Trophoblast cell (in vitro differentiated cells and primary cell): ENCODE measurements around the gene ANKRD33.

ENCODE experiments used
- DNase-seq, 2 donors: peaks; one replicate each; pipeline ENCODE4 v3.0.0-alpha.2; 2016
- H2AFZ ChIP-seq: 2 replicates; pipeline ENCODE4 v1.6.1; 2013; ENCODE audit warnings: low read length, moderate library complexity, mild to moderate bottlenecking; ENCODE audit not compliant: insufficient read depth, poor library complexity
- H2AK5ac ChIP-seq: 2 replicates; pipeline ENCODE4 v1.6.1; 2013; ENCODE audit warnings: mild to moderate bottlenecking, low read length
- H2BK120ac ChIP-seq: 2 replicates; pipeline ENCODE4 v1.6.1; 2013; ENCODE audit warnings: low read length, mild to moderate bottlenecking, moderate library complexity; ENCODE audit not compliant: insufficient read depth, poor library complexity
- H2BK12ac ChIP-seq: 2 replicates; pipeline ENCODE4 v1.6.1; 2013; ENCODE audit warnings: mild to moderate bottlenecking, low read length, moderate library complexity
- H2BK5ac ChIP-seq: 2 replicates; pipeline ENCODE4 v1.6.1; 2013; ENCODE audit warnings: low read length, low read depth, moderate library complexity, mild to moderate bottlenecking; ENCODE audit not compliant: poor library complexity
- H3K14ac ChIP-seq: 2 replicates; pipeline ENCODE4 v1.6.1; 2013; ENCODE audit warnings: mild to moderate bottlenecking, low read length
- H3K18ac ChIP-seq: 2 replicates; pipeline ENCODE4 v1.6.1; 2013; ENCODE audit warnings: mild to moderate bottlenecking, low read length
- H3K23ac ChIP-seq: 2 replicates; pipeline ENCODE4 v1.6.1; 2013; ENCODE audit warnings: low read length
- H3K27ac ChIP-seq: 2 replicates; pipeline ENCODE4 v1.5.1; 2013; ENCODE audit warnings: low read depth, mild to moderate bottlenecking, inconsistent platforms, low read length, moderate library complexity
- H3K27me3 ChIP-seq: 2 replicates; pipeline ENCODE4 v1.6.1; 2013; ENCODE audit warnings: inconsistent platforms, mild to moderate bottlenecking, low read length, moderate library complexity; ENCODE audit not compliant: insufficient read depth
- H3K36me3 ChIP-seq, 2 experiments: 1 replicate in 1 of 2; 2 replicates in 1 of 2; pipeline ENCODE4 v1.6.1; 2013; ENCODE audit warnings: low read length in 2 of 2, mild to moderate bottlenecking in 2 of 2, moderate library complexity in 1 of 2; ENCODE audit not compliant: insufficient read depth in 2 of 2, control insufficient read depth in 1 of 2
- H3K4ac ChIP-seq: 2 replicates; pipeline ENCODE4 v1.6.1; 2013; ENCODE audit warnings: low read depth, mild to moderate bottlenecking, low read length, moderate library complexity
- H3K4me1 ChIP-seq, 2 experiments: 1 replicate in 1 of 2; 2 replicates in 1 of 2; pipeline ENCODE4 v1.6.1; 2013; ENCODE audit warnings: low read length in 2 of 2, mild to moderate bottlenecking in 2 of 2, moderate library complexity in 1 of 2; ENCODE audit not compliant: insufficient read depth in 2 of 2, control insufficient read depth in 1 of 2
- H3K4me2 ChIP-seq: 2 replicates; pipeline ENCODE4 v1.6.1; 2013; ENCODE audit warnings: inconsistent platforms, mild to moderate bottlenecking, low read length, moderate library complexity
- H3K4me3 ChIP-seq: 2 replicates; pipeline ENCODE4 v1.5.1; 2013; ENCODE audit warnings: mild to moderate bottlenecking, low read depth, low read length, inconsistent platforms
- H3K79me1 ChIP-seq: one replicate; pipeline ENCODE4 v1.6.1; 2013; ENCODE audit warnings: low read length
- H3K79me2 ChIP-seq: 2 replicates; pipeline ENCODE4 v1.6.1; 2013; ENCODE audit warnings: low read length, mild to moderate bottlenecking; ENCODE audit not compliant: control insufficient read depth, insufficient read depth, poor library complexity
- H3K9ac ChIP-seq: 2 replicates; pipeline ENCODE4 v1.6.1; 2013; ENCODE audit warnings: mild to moderate bottlenecking, low read length
- H3K9me3 ChIP-seq: 2 replicates; pipeline ENCODE4 v1.6.1; 2013; ENCODE audit warnings: low read depth, mild to moderate bottlenecking, control low read depth, inconsistent platforms, low read length; ENCODE audit not compliant: insufficient read depth
- H4K12ac ChIP-seq: 2 replicates; pipeline ENCODE4 v1.6.1; 2013; ENCODE audit warnings: low read depth, mild to moderate bottlenecking, low read length, moderate library complexity
- H4K8ac ChIP-seq: 2 replicates; pipeline ENCODE4 v1.6.1; 2013; ENCODE audit warnings: low read depth, mild to moderate bottlenecking, low read length, moderate library complexity
- H4K91ac ChIP-seq: one replicate; pipeline ENCODE4 v1.6.1; 2013; ENCODE audit warnings: low read depth, mild to moderate bottlenecking, low read length, moderate library complexity
- WGBS: extraction: QIAGEN DNeasy Blood & Tissue Kit; methylation state at CpG from one replicate; pipeline ENCODE4 v1.1.7; 2013; ENCODE audit warnings: missing lambda C conversion rate; ENCODE audit not compliant: insufficient read length, insufficient coverage; ENCODE audit errors: extremely low coverage; 5-methylcytosine and 5-hydroxymethylcytosine counted together

Gene ANKRD33

GRCh38 chr12:51934080-51934479, 46.2 kb downstream of the ANKRD33 start:
- Histone ChIP-seq H3K36me3 (no peaks in the 10 kb centered on the region), H4K12ac (no peak overlapping the region), H2AFZ (no peak overlapping the region), H3K79me2 (no peaks in the 10 kb centered on the region), H3K23ac (no peak overlapping the region), H3K27me3 (no peaks in the 10 kb centered on the region), H2AK5ac (no peak overlapping the region), H3K9me3 (no peaks in the 10 kb centered on the region), H3K4me2 (no peak overlapping the region), H2BK12ac (no peak overlapping the region), H3K4me3 (no peak overlapping the region), H3K4me1 (peaks cover 0 to 2% of the 10 kb centered on the region in 2 experiments), H2BK120ac (no peak overlapping the region), H3K9ac (no peak overlapping the region), H3K18ac (no peak overlapping the region), H4K8ac (no peak overlapping the region), H3K79me1 (no peaks in the 10 kb centered on the region), H3K4ac (no peak overlapping the region), H2BK5ac (no peak overlapping the region), H3K27ac (no peak overlapping the region), H3K14ac (no peak overlapping the region), H4K91ac (no peak overlapping the region)
- no peak for DNase-seq
- WGBS: no CpG with 5 or more reads among the region's 4 CpGs

GRCh38 chr12:51937926-51938325, 50.0 kb downstream of the ANKRD33 start:
- Histone ChIP-seq H3K18ac (no peak overlapping the region), H4K91ac (no peak overlapping the region), H3K9ac (no peak overlapping the region), H3K36me3 (no peaks in the 10 kb centered on the region), H2BK5ac (no peak overlapping the region), H4K12ac (no peak overlapping the region), H2BK12ac (no peak overlapping the region), H3K4me1 (no peaks in the 10 kb centered on the region), H3K27me3 (no peaks in the 10 kb centered on the region), H4K8ac (no peak overlapping the region), H3K79me1 (no peaks in the 10 kb centered on the region), H2BK120ac (no peak overlapping the region), H3K4me2 (no peak overlapping the region), H3K9me3 (no peaks in the 10 kb centered on the region), H3K4ac (no peak overlapping the region), H2AFZ (no peak overlapping the region), H3K14ac (no peak overlapping the region), H3K79me2 (no peaks in the 10 kb centered on the region), H3K4me3 (no peak overlapping the region), H2AK5ac (no peak overlapping the region), H3K23ac (no peak overlapping the region), H3K27ac (no peak overlapping the region)
- no peak for DNase-seq
- no CpG with 5 or more reads among the region's 2 CpGs for WGBS

GRCh38 chr12:51938726-51939125, 50.8 kb downstream of the ANKRD33 start:
- Histone ChIP-seq H3K4me1 (no peaks in the 10 kb centered on the region), H3K4ac (no peak overlapping the region), H3K18ac (no peak overlapping the region), H3K27me3 (no peaks in the 10 kb centered on the region), H2BK120ac (no peak overlapping the region), H4K8ac (no peak overlapping the region), H3K4me2 (no peak overlapping the region), H3K27ac (no peak overlapping the region), H3K9ac (no peak overlapping the region), H3K9me3 (no peaks in the 10 kb centered on the region), H3K23ac (no peak overlapping the region), H3K79me2 (no peaks in the 10 kb centered on the region), H3K36me3 (no peaks in the 10 kb centered on the region), H4K12ac (no peak overlapping the region), H2BK5ac (no peak overlapping the region), H3K14ac (no peak overlapping the region), H3K79me1 (no peaks in the 10 kb centered on the region), H4K91ac (no peak overlapping the region), H2AK5ac (no peak overlapping the region), H2AFZ (no peak overlapping the region), H3K4me3 (no peak overlapping the region), H2BK12ac (no peak overlapping the region)
- no peak for DNase-seq
- no CpG with 5 or more reads among the region's 6 CpGs for WGBS

GRCh38 chr12:51941011-51941581, 53.2 kb downstream of the ANKRD33 start:
- WGBS: no CpG with 5 or more reads among the region's 15 CpGs
- no peaks in the 10 kb centered on the region for H3K79me2 ChIP-seq
- no peak overlapping the region for H3K27ac ChIP-seq
- H3K27me3 ChIP-seq: no peaks in the 10 kb centered on the region
- H3K4ac ChIP-seq: no peak overlapping the region
- H3K18ac ChIP-seq: no peak overlapping the region
- H3K14ac ChIP-seq: no peak overlapping the region
- H2BK12ac ChIP-seq: no peak overlapping the region
- no peak overlapping the region for H3K4me3 ChIP-seq
- H3K9me3 ChIP-seq: peaks cover 5% of the 10 kb centered on the region
- no peak overlapping the region for H3K9ac ChIP-seq
- H3K4me2 ChIP-seq: no peak overlapping the region
- H4K12ac ChIP-seq: no peak overlapping the region
- H4K8ac ChIP-seq: no peak overlapping the region
- no peak overlapping the region for H2BK5ac ChIP-seq
- H4K91ac ChIP-seq: no peak overlapping the region
- no peak overlapping the region for H2BK120ac ChIP-seq
- H3K4me1 ChIP-seq: no peaks in the 10 kb centered on the region
- no peak overlapping the region for H2AFZ ChIP-seq
- H3K36me3 ChIP-seq: no peaks in the 10 kb centered on the region
- no peak overlapping the region for H3K23ac ChIP-seq
- DNase-seq: no peak
- no peaks in the 10 kb centered on the region for H3K79me1 ChIP-seq
- no peak overlapping the region for H2AK5ac ChIP-seq
